Measurements from ENCODE around the gene TRPM3. TPM values are rescaled to one million over a fixed set of nuclear protein-coding genes. Genes with fewer than 3 reads are reported as not detected.

TRPM3 gene
- total and polyA plus RNA-seq, 2 of the 8 experiments (the other 6 are each of a cell fraction or from before 2014, with no cell fraction given) = 2.4 to 10.9 TPM

GRCh38 chr9:70634696-70635095 is 486.7 kb downstream of the TRPM3 start (continued):
- TF ChIP-seq EGR1 (IDR thresholded peaks at IDR 0.05; ENCODE audit: borderline replicate concordance, low read depth, low read length) = no peak
- TF ChIP-seq POU5F1 (IDR thresholded peaks at IDR 0.05; ENCODE audit: low read depth, low read length) = no peak
- TF ChIP-seq HDAC6 (IDR thresholded peaks at IDR 0.05; ENCODE audit: low read depth, low read length) = no peak
- no peak for TF ChIP-seq SP1 (IDR thresholded peaks at IDR 0.05; ENCODE audit: low read depth, low read length)
- TF ChIP-seq ATF2 (IDR thresholded peaks at IDR 0.05; ENCODE audit: low read length) = no peak
- no peak for TF ChIP-seq NRF1 (IDR thresholded peaks at IDR 0.05; ENCODE audit: low read depth, low read length)
- no peak for TF ChIP-seq PHF8 (conservative IDR thresholded peaks at IDR 0.05; ENCODE audit: low read depth, low read length)
- no peak for TF ChIP-seq SP2 (IDR thresholded peaks at IDR 0.05; ENCODE audit: low read length)

All from H1 (cell line).